GM23338 (cell line): Measurements from ENCODE around the gene FER. TPM values are rescaled to one million over a fixed set of nuclear protein-coding genes. Genes with fewer than 3 reads are reported as not detected.

Source experiments
- ATAC-seq: fragments of 200-7000 bp; cut with Tn5 transposase; 3 replicates; pipeline ENCODE4 v1.9.1; 2020
- DNase-seq: peaks from one replicate; pipeline ENCODE4 v3.0.0-alpha.2; 2015; ENCODE audit warnings: low spot score
- H2AFZ ChIP-seq: fragments of 200-600 bp; sonication (generic); 2 replicates; pipeline ENCODE4 v1.8.0; 2016; ENCODE audit warnings: antibody characterized with exemption, mild to moderate bottlenecking, moderate library complexity
- H3F3A ChIP-seq: fragments of 200-600 bp; sonication (generic); replicated peaks from 2 replicates; pipeline ENCODE4 v1.8.0; 2017; ENCODE audit warnings: antibody characterized with exemption, mixed run types, low read depth
- H3K27ac ChIP-seq: fragments of 200-600 bp; sonication (generic); 2 replicates; pipeline ENCODE4 v1.6.1; 2016; ENCODE audit warnings: low read depth
- H3K27me3 ChIP-seq: fragments of 200-600 bp; sonication (generic); 2 replicates; pipeline ENCODE4 v1.8.0; 2016; ENCODE audit warnings: mild to moderate bottlenecking, mixed run types, moderate library complexity; ENCODE audit not compliant: insufficient read depth
- H3K36me3 ChIP-seq: fragments of 200-600 bp; sonication (generic); 2 replicates; pipeline ENCODE4 v1.8.0; 2016; ENCODE audit warnings: mild to moderate bottlenecking; ENCODE audit not compliant: insufficient read depth
- H3K4me1 ChIP-seq: fragments of 200-600 bp; sonication (generic); 2 replicates; pipeline ENCODE4 v1.8.0; 2016; ENCODE audit warnings: mild to moderate bottlenecking, moderate library complexity; ENCODE audit not compliant: insufficient read depth
- H3K4me2 ChIP-seq: fragments of 200-600 bp; sonication (generic); 2 replicates; pipeline ENCODE4 v1.7.1; 2017; ENCODE audit warnings: mixed run types
- H3K4me3 ChIP-seq: fragments of 200-600 bp; sonication (generic); 2 replicates; pipeline ENCODE4 v1.6.1; 2016; ENCODE audit warnings: mixed run types
- H3K79me2 ChIP-seq: fragments of 200-600 bp; sonication (generic); replicated peaks from 2 replicates; pipeline ENCODE4 v1.8.0; 2017; ENCODE audit warnings: mild to moderate bottlenecking; ENCODE audit not compliant: insufficient read depth
- H3K9me2 ChIP-seq: fragments of 200-600 bp; sonication (generic); 2 replicates; pipeline ENCODE4 v1.8.0; 2017; ENCODE audit not compliant: insufficient read depth
- H4K20me1 ChIP-seq: fragments of 200-600 bp; sonication (generic); replicated peaks from 2 replicates; pipeline ENCODE4 v1.8.0; 2017; ENCODE audit warnings: mild to moderate bottlenecking; ENCODE audit not compliant: insufficient read depth
- H3K27ac Mint-ChIP-seq: 2 replicates; pipeline ENCODE4 v1.8.0; 2020; ENCODE audit warnings: inconsistent platforms, mild to moderate bottlenecking, moderate library complexity, mixed read lengths
- H3K27me3 Mint-ChIP-seq: 3 replicates; pipeline ENCODE4 v1.8.0; 2022; ENCODE audit warnings: low read depth, mild to moderate bottlenecking, moderate library complexity, mixed read lengths, inconsistent platforms; ENCODE audit not compliant: insufficient read depth, poor library complexity
- H3K36me3 Mint-ChIP-seq: 3 replicates; pipeline ENCODE4 v1.8.0; 2021; ENCODE audit warnings: low read depth, mild to moderate bottlenecking, inconsistent platforms, moderate library complexity, mixed read lengths
- H3K4me1 Mint-ChIP-seq: 3 replicates; pipeline ENCODE4 v1.8.0; 2020; ENCODE audit warnings: mild to moderate bottlenecking, inconsistent platforms, mixed read lengths
- H3K4me3 Mint-ChIP-seq: 3 replicates; pipeline ENCODE4 v1.8.0; 2021; ENCODE audit warnings: moderate library complexity, mild to moderate bottlenecking, inconsistent platforms, mixed read lengths
- H3K9me3 Mint-ChIP-seq: 3 replicates; pipeline ENCODE4 v1.8.0; 2020; ENCODE audit warnings: moderate library complexity, mild to moderate bottlenecking, inconsistent platforms, mixed read lengths
- CREB1 ChIP-seq: fragments of 250-450 bp; sonication (Bioruptor Pico); IDR thresholded peaks from 2 replicates; pipeline ENCODE4 v1.5.0; 2020; ENCODE audit warnings: low read depth, mild to moderate bottlenecking, moderate library complexity
- CTCF ChIP-seq, 2 experiments: fragments of 200-600 bp in 1 of 2; sonication (generic) in 1 of 2; conservative IDR thresholded peaks; 2 replicates each; pipeline versions ENCODE4 v1.5.1 to v1.6.1; 2016 to 2017; ENCODE audit warnings: antibody characterized with exemption in 2 of 2, low read depth in 2 of 2, mild to moderate bottlenecking in 2 of 2, moderate library complexity in 1 of 2
- ETS1 ChIP-seq: IDR thresholded peaks from 2 replicates; pipeline ENCODE4 v1.6.1; 2016; ENCODE audit warnings: antibody characterized with exemption
- EZH2 ChIP-seq: fragments of 200-600 bp; sonication (generic); IDR thresholded peaks from one replicate; pipeline ENCODE4 v1.8.0; 2017; ENCODE audit warnings: antibody characterized with exemption, mild to moderate bottlenecking, low read depth; ENCODE audit not compliant: unreplicated experiment
- EZH2phosphoT487 ChIP-seq: fragments of 200-600 bp; sonication (generic); IDR thresholded peaks from one replicate; pipeline ENCODE4 v1.8.1; 2018; ENCODE audit warnings: antibody characterized with exemption; ENCODE audit not compliant: unreplicated experiment
- JUNB ChIP-seq: IDR thresholded peaks from one replicate; pipeline ENCODE4 v1.6.1; 2016; ENCODE audit warnings: antibody characterized with exemption; ENCODE audit not compliant: unreplicated experiment
- NANOG ChIP-seq: IDR thresholded peaks from 2 replicates; pipeline ENCODE4 v1.6.1; 2016; ENCODE audit warnings: antibody characterized with exemption, borderline replicate concordance
- POLR2AphosphoS5 ChIP-seq: IDR thresholded peaks from 2 replicates; pipeline ENCODE4 v1.6.1; 2016; ENCODE audit warnings: antibody characterized with exemption, low read depth
- REST ChIP-seq: IDR thresholded peaks from one replicate; pipeline ENCODE4 v1.6.1; 2018; ENCODE audit warnings: antibody characterized with exemption; ENCODE audit not compliant: unreplicated experiment
- STAT1 ChIP-seq: IDR thresholded peaks from one replicate; pipeline ENCODE4 v1.6.1; 2016; ENCODE audit warnings: antibody characterized with exemption; ENCODE audit not compliant: unreplicated experiment
- ZNF114 ChIP-seq: fragments of 250-450 bp; sonication (Bioruptor Pico); IDR thresholded peaks from 2 replicates; pipeline ENCODE4 v1.5.0; 2020; ENCODE audit warnings: mild to moderate bottlenecking, moderate library complexity
- ZNF331 ChIP-seq: fragments of 250-450 bp; sonication (Bioruptor Pico); IDR thresholded peaks from 2 replicates; pipeline ENCODE4 v1.5.0; 2020; ENCODE audit warnings: low read depth, mild to moderate bottlenecking, moderate library complexity
- ZNF462 ChIP-seq: fragments of 250-450 bp; sonication (Bioruptor Pico); IDR thresholded peaks from 2 replicates; pipeline ENCODE4 v1.5.0; 2020; ENCODE audit warnings: mild to moderate bottlenecking, moderate library complexity
- polyA plus RNA-seq: library from polyadenylated mRNA; unstranded; fragments of >200 nt; fragmentation: Nextera tagmentation; extraction: Ambion mirVana; gene quantifications from 2 replicates; pipeline ENCODE4 v1.2.1, GENCODE V29; 2016
- total RNA-seq: library from RNA; depleted of rRNA; stranded (reverse); fragments of >200 nt; shearing (Covaris generic); gene quantifications from 2 replicates; pipeline ENCODE4 v1.2.3, GENCODE V29; 2014

The FER gene
- total and polyA plus RNA-seq, 2 experiments from 2014 or later, result 17.4 to 34.8 TPM

GRCh38 chr5:109080481-109080880, 332.8 kb downstream of the FER start:
- no peak overlapping the region for H3K4me3 Mint-ChIP-seq
- H3K36me3 Mint-ChIP-seq, result no peaks in the 10 kb centered on the region
- Histone ChIP-seq H2AFZ (no peak overlapping the region), H4K20me1 (no peaks in the 10 kb centered on the region), H3F3A (no peaks in the 10 kb centered on the region), H3K4me2 (no peak overlapping the region), H3K27ac (no peak overlapping the region), H3K4me1 (no peaks in the 10 kb centered on the region), H3K79me2 (no peaks in the 10 kb centered on the region), H3K36me3 (no peaks in the 10 kb centered on the region), H3K4me3 (no peak overlapping the region), H3K27me3 (no peaks in the 10 kb centered on the region), H3K9me2 (no peaks in the 10 kb centered on the region)
- peaks cover 3% of the 10 kb centered on the region for H3K27me3 Mint-ChIP-seq
- DNase-seq, result no peak
- peak overlapping the region; percentile 8; the same call in 1 of the 2 replicates for H3K27ac Mint-ChIP-seq
- H3K4me1 Mint-ChIP-seq, result no peaks in the 10 kb centered on the region
- ATAC-seq, result no peak
- no peaks in the 10 kb centered on the region for H3K9me3 Mint-ChIP-seq
- TF ChIP-seq ZNF331 (CRISPR knock-in tag) (no peak), CTCF (conservative IDR thresholded peaks at IDR 0.05; ENCODE audit: low read depth in 2 of 2) (no peak), ZNF462 (CRISPR knock-in tag) (no peak), ZNF114 (CRISPR knock-in tag) (no peak), ETS1 (no peak), CREB1 (CRISPR knock-in tag) (no peak), POLR2AphosphoS5 (no peak), JUNB (no peak), EZH2 (no peak), STAT1 (no peak), NANOG (no peak), EZH2phosphoT487 (no peak), REST (no peak)
